IMR-90 (cell line): ENCODE results near the gene MKS1. TPM values are rescaled to one million over a fixed set of nuclear protein-coding genes. Genes with fewer than 3 reads are reported as not detected.

Experiments used
- ATAC-seq: fragments of 200-7000 bp; cut with Tn5 transposase; 2 replicates; pipeline ENCODE4 v1.9.1; 2020; ENCODE audit warnings: low read depth, mild to moderate bottlenecking, moderate library complexity
- BruUV-seq: library from RNA; stranded (reverse); fragments of 400-500 nt; replicated peaks from 2 replicates; lab custom pipeline; 2021; lab: Mats Ljungman, UMichigan
- CTCF ChIA-PET: fragments of 300-600 bp; formaldehyde crosslinking; extraction: SDS; loops from one replicate; lab custom pipeline; 2021; ENCODE audit warnings: antibody characterized with exemption; lab: Yijun Ruan, JAX
- POLR2A ChIA-PET: fragments of 300-600 bp; sonication (Branson Sonifier 250); formaldehyde crosslinking; loops from one replicate; lab custom pipeline; 2022; ENCODE audit warnings: antibody characterized with exemption; ENCODE audit not compliant: unreplicated experiment; lab: Charles Lee
- DNase-seq: peaks from one replicate; pipeline ENCODE4 v3.0.0; 2013
- H2AFZ ChIP-seq: replicated peaks from 2 replicates; pipeline ENCODE3; 2013; ENCODE audit warnings: low read length, mild to moderate bottlenecking; ENCODE audit not compliant: poor library complexity
- H2AK5ac ChIP-seq: 2 replicates; pipeline ENCODE4 v1.6.1; 2013; ENCODE audit warnings: low read depth, low read length, inconsistent platforms
- H2AK9ac ChIP-seq: replicated peaks from 2 replicates; pipeline ENCODE3; 2013; ENCODE audit warnings: mild to moderate bottlenecking, low read depth, low read length, moderate library complexity; ENCODE audit not compliant: poor library complexity
- H2BK120ac ChIP-seq: 2 replicates; pipeline ENCODE4 v1.6.1; 2013; ENCODE audit warnings: low read depth, low read length, inconsistent platforms
- H2BK15ac ChIP-seq: 3 replicates; pipeline ENCODE4 v1.6.1; 2013; ENCODE audit warnings: low read depth, low read length, inconsistent platforms
- H2BK20ac ChIP-seq: 2 replicates; pipeline ENCODE4 v1.6.1; 2013; ENCODE audit warnings: low read depth, mild to moderate bottlenecking, inconsistent platforms, low read length, moderate library complexity
- H2BK5ac ChIP-seq: 2 replicates; pipeline ENCODE4 v1.6.1; 2013; ENCODE audit warnings: mild to moderate bottlenecking, low read depth, low read length, inconsistent platforms; ENCODE audit not compliant: poor library complexity, severe bottlenecking
- H3K14ac ChIP-seq: replicated peaks from 2 replicates; pipeline ENCODE4 v1.6.1; 2013; ENCODE audit warnings: low read depth, low read length, inconsistent platforms
- H3K18ac ChIP-seq: 2 replicates; pipeline ENCODE4 v1.6.1; 2013; ENCODE audit warnings: low read depth, low read length, control low read depth
- H3K23ac ChIP-seq: 2 replicates; pipeline ENCODE4 v1.6.1; 2013; ENCODE audit warnings: low read depth, low read length, inconsistent platforms
- H3K27ac ChIP-seq: 2 replicates; pipeline ENCODE4 v1.5.1; 2013; ENCODE audit warnings: mild to moderate bottlenecking, control low read depth, low read length; ENCODE audit not compliant: insufficient read depth
- H3K27me3 ChIP-seq: 2 replicates; pipeline ENCODE4 v1.6.1; 2013; ENCODE audit warnings: low read length; ENCODE audit not compliant: control insufficient read depth, insufficient read depth
- H3K36me3 ChIP-seq: 2 replicates; pipeline ENCODE4 v1.6.1; 2013; ENCODE audit warnings: low read length, mixed read lengths; ENCODE audit not compliant: control insufficient read depth, insufficient read depth
- H3K4ac ChIP-seq: 2 replicates; pipeline ENCODE4 v1.6.1; 2013; ENCODE audit warnings: low read depth, low read length, inconsistent platforms
- H3K4me1 ChIP-seq: 2 replicates; pipeline ENCODE4 v1.6.1; 2013; ENCODE audit warnings: low read length, mixed read lengths; ENCODE audit not compliant: control insufficient read depth, insufficient read depth
- H3K4me2 ChIP-seq: 2 replicates; pipeline ENCODE4 v1.6.1; 2013; ENCODE audit warnings: low read depth, mild to moderate bottlenecking, control low read depth, low read length, moderate library complexity
- H3K4me3 ChIP-seq: 2 replicates; pipeline ENCODE4 v1.5.1; 2013; ENCODE audit warnings: low read depth, mild to moderate bottlenecking, control low read depth, low read length, moderate library complexity; ENCODE audit not compliant: insufficient read depth
- H3K56ac ChIP-seq: 2 replicates; pipeline ENCODE4 v1.6.1; 2013; ENCODE audit warnings: low read length, inconsistent platforms; ENCODE audit not compliant: insufficient read depth; ENCODE audit errors: extremely low read depth
- H3K79me1 ChIP-seq, 2 experiments: 2 replicates each; pipeline ENCODE4 v1.6.1; 2013; ENCODE audit warnings: low read length in 2 of 2, inconsistent platforms in 1 of 2, low read depth in 1 of 2
- H3K9ac ChIP-seq: 2 replicates; pipeline ENCODE4 v1.6.1; 2013; ENCODE audit warnings: low read depth, low read length, control low read depth
- H3K9me1 ChIP-seq: 2 replicates; pipeline ENCODE4 v1.6.1; 2013; ENCODE audit warnings: low read length, inconsistent platforms; ENCODE audit not compliant: insufficient read depth
- H3K9me3 ChIP-seq: 2 replicates; pipeline ENCODE4 v1.6.1; 2013; ENCODE audit warnings: low read length; ENCODE audit not compliant: control insufficient read depth, insufficient read depth
- H4K20me1 ChIP-seq: 2 replicates; pipeline ENCODE4 v1.6.1; 2013; ENCODE audit warnings: low read length, inconsistent platforms; ENCODE audit not compliant: insufficient read depth
- H4K5ac ChIP-seq: 2 replicates; pipeline ENCODE4 v1.6.1; 2013; ENCODE audit warnings: mild to moderate bottlenecking, low read depth, low read length, control low read depth
- H4K8ac ChIP-seq, 2 experiments: 2 replicates each; pipeline ENCODE4 v1.6.1; 2013; ENCODE audit warnings: low read depth in 2 of 2, low read length in 2 of 2, control low read depth in 1 of 2, inconsistent platforms in 1 of 2
- H4K91ac ChIP-seq: 2 replicates; pipeline ENCODE4 v1.6.1; 2013; ENCODE audit warnings: low read depth, low read length, inconsistent platforms; ENCODE audit not compliant: insufficient read depth
- BHLHE40 ChIP-seq: fragments of 150-350 bp; IDR thresholded peaks from 2 replicates; pipeline ENCODE4 v1.6.1; 2016; ENCODE audit warnings: mild to moderate bottlenecking, low read depth, low read length
- CTCF ChIP-seq: conservative IDR thresholded peaks from 2 replicates; pipeline ENCODE4 v1.5.1; 2012; ENCODE audit warnings: mild to moderate bottlenecking, low read depth, low read length, improper control_type of control experiment
- MAFK ChIP-seq: IDR thresholded peaks from 2 replicates; pipeline ENCODE4 v1.6.1; 2012; ENCODE audit warnings: low read depth, low read length, improper control_type of control experiment
- POLR2A ChIP-seq: IDR thresholded peaks from 2 replicates; pipeline ENCODE4 v1.6.1; 2012; ENCODE audit warnings: mild to moderate bottlenecking, low read depth, low read length
- WGBS, 2 experiments: methylation state at CpG; one replicate each; pipeline versions ENCODE4 v1.1.5 to v1.1.7; 2013; ENCODE audit warnings: missing lambda C conversion rate in 2 of 2; ENCODE audit not compliant: insufficient read length in 1 of 2; ENCODE audit errors: extremely low coverage in 2 of 2; 5-methylcytosine and 5-hydroxymethylcytosine counted together
- dilution Hi-C: fragments of 300-500 bp; cut with HindIII; formaldehyde crosslinking; loops from one replicate; pipeline ENCODE4 v1.14.3; 2018; ENCODE audit warnings: low sequenced_read_pairs; ENCODE audit not compliant: unreplicated experiment
- in situ Hi-C: fragments of 300-500 bp; cut with MboI; formaldehyde crosslinking; loops from 3 replicates; pipeline ENCODE4 v1.14.3; 2019; ENCODE audit warnings: low sequenced_read_pairs, inconsistent platforms, mixed read lengths
- intact Hi-C: fragments of 100-400 bp; cut with micrococcal nuclease; formaldehyde crosslinking; loops from 2 replicates; pipeline ENCODE4 v1.10.0; 2022
- polyA plus RNA-seq, 3 experiments: library from polyadenylated mRNA; depleted of rRNA; stranded (reverse); fragments of >200 nt; gene quantifications; 2 replicates each; pipeline ENCODE4 v1.2.3, GENCODE V29; 2012; ENCODE audit warnings: low replicate concordance in 1 of 3
- total RNA-seq: library from RNA; depleted of rRNA; stranded (reverse); fragments of >200 nt; gene quantifications from 2 replicates; pipeline ENCODE4 v1.2.3, GENCODE V29; 2012; rRNA removed

The MKS1 gene
- total and polyA plus RNA-seq, 2 of the 4 experiments (the other 2 are of a cell fraction): 11.5 to 13.2 TPM

GRCh38 chr17:58156839-58157803, 61.9 kb downstream of the MKS1 start:
- H3K4me1 ChIP-seq: peaks cover 2% of the 10 kb centered on the region; the same call in 1 of the 2 replicates
- intact Hi-C loops (no loop called here), in situ Hi-C loops (no loop called here), dilution Hi-C loops (no loop called here)
- CTCF ChIA-PET: no interaction called here
- peaks cover 25% of the 10 kb centered on the region for H3K27me3 ChIP-seq
- no peak overlapping the region for H3K27ac ChIP-seq
- no peaks in the 10 kb centered on the region for H4K20me1 ChIP-seq
- no peak overlapping the region for H3K9ac ChIP-seq
- H3K56ac ChIP-seq: peak overlapping the region; percentile 17; the same call in 1 of the 2 replicates
- no peaks in the 10 kb centered on the region for H3K9me3 ChIP-seq
- no peak overlapping the region for H3K4ac ChIP-seq
- H2BK15ac ChIP-seq: no peak overlapping the region
- TF ChIP-seq BHLHE40 (no peak), MAFK (no peak), CTCF (no peak), POLR2A (no peak)
- H2BK5ac ChIP-seq: no peak overlapping the region
- H3K4me3 ChIP-seq: peak overlapping the region; percentile 29; the same call in 1 of the 2 replicates
- ATAC-seq (peak; percentile 32), DNase-seq (no peak)
- H3K4me2 ChIP-seq: peak overlapping the region; percentile 73
- peak overlapping the region; percentile 75 for H2AFZ ChIP-seq
- no peak overlapping the region for H3K14ac ChIP-seq
- H2AK9ac ChIP-seq: no peak overlapping the region
- no peaks in the 10 kb centered on the region for H3K36me3 ChIP-seq
- H4K91ac ChIP-seq: no peak overlapping the region
- WGBS, 2 experiments: 2% methylated on average over 22 of the region's 65 CpGs; no CpG with 5 or more reads in 1 of the 2 experiments
- no peak overlapping the region for H4K5ac ChIP-seq
- POLR2A ChIA-PET: no interaction called here
- no peak overlapping the region for H3K18ac ChIP-seq
- H3K23ac ChIP-seq: no peak overlapping the region
- H3K79me1 ChIP-seq: no peaks in the 10 kb centered on the region
- H2AK5ac ChIP-seq: no peak overlapping the region
- BruUV-seq: no TSS peak
- no peaks in the 10 kb centered on the region for H3K9me1 ChIP-seq
- H4K8ac ChIP-seq: no peak overlapping the region
- H2BK20ac ChIP-seq: no peak overlapping the region
- H2BK120ac ChIP-seq: no peak overlapping the region

Other genes starting within 250 kb of the MKS1 start
- 40.3 and 42.1 TPM in 2 replicates for gene VEZF1, start 231.0 kb downstream of the MKS1 start, total RNA-seq
- 21.1 and 22.4 TPM in 2 replicates for gene VEZF1, start 231.0 kb downstream of the MKS1 start, polyA plus RNA-seq (2012; rRNA removed)
- gene SRSF1, start 212.0 kb downstream of the MKS1 start, total RNA-seq: 357 and 513 TPM in 2 replicates
- gene SRSF1, start 212.0 kb downstream of the MKS1 start, polyA plus RNA-seq (2012; rRNA removed): 155 and 190 TPM in 2 replicates
- 9.1 and 12.8 TPM in 2 replicates for gene DYNLL2, start 135.8 kb downstream of the MKS1 start, total RNA-seq
- gene DYNLL2, start 135.8 kb downstream of the MKS1 start, polyA plus RNA-seq (2012; rRNA removed): 11.9 and 14.2 TPM in 2 replicates
- not detected in 2 replicates for gene OR4D1, start 70.9 kb downstream of the MKS1 start, total RNA-seq
- not detected in 2 replicates for gene OR4D1, start 70.9 kb downstream of the MKS1 start, polyA plus RNA-seq (2012; rRNA removed)
- gene OR4D2, start 52.3 kb downstream of the MKS1 start, total RNA-seq: not detected in 2 replicates
- gene OR4D2, start 52.3 kb downstream of the MKS1 start, polyA plus RNA-seq (2012; rRNA removed): not detected in 2 replicates
- gene EPX, start 26.5 kb downstream of the MKS1 start, total RNA-seq: not detected in 2 replicates
- not detected in 2 replicates for gene EPX, start 26.5 kb downstream of the MKS1 start, polyA plus RNA-seq (2012; rRNA removed)
- not detected in 2 replicates for gene LPO, start 19.3 kb upstream of the MKS1 start, total RNA-seq
- not detected in 2 replicates for gene LPO, start 19.3 kb upstream of the MKS1 start, polyA plus RNA-seq (2012; rRNA removed)
- not detected in 2 replicates for gene MPO, start 61.7 kb upstream of the MKS1 start, total RNA-seq
- not detected in 2 replicates for gene MPO, start 61.7 kb upstream of the MKS1 start, polyA plus RNA-seq (2012; rRNA removed)
- gene TSPOAP1, start 109.5 kb upstream of the MKS1 start, total RNA-seq: 0.56 and 0.90 TPM in 2 replicates
- 1.2 and 1.6 TPM in 2 replicates for gene TSPOAP1, start 109.5 kb upstream of the MKS1 start, polyA plus RNA-seq (2012; rRNA removed)
- gene SUPT4H1, start 132.9 kb upstream of the MKS1 start, total RNA-seq: 51.6 and 83.6 TPM in 2 replicates
- gene SUPT4H1, start 132.9 kb upstream of the MKS1 start, polyA plus RNA-seq (2012; rRNA removed): 97.3 and 129 TPM in 2 replicates
- under 0.01 TPM in 2 replicates for gene RNF43, start 198.3 kb upstream of the MKS1 start, total RNA-seq
- gene RNF43, start 198.3 kb upstream of the MKS1 start, polyA plus RNA-seq (2012; rRNA removed): not detected in 2 replicates